ENCODE results near the gene HRH2.

The HRH2 gene

GRCh38 chr5:175737481-175737880 is 79.6 kb downstream of the HRH2 start:
- H3K9ac ChIP-seq (ENCODE audit: low read depth, low read length, poor library complexity), result no peak overlapping the region
- H3K18ac ChIP-seq (ENCODE audit: low read length), result no peak overlapping the region
- H3K9me3 ChIP-seq (replicated peaks in 1 of 2; ENCODE audit: control insufficient read depth in 2 of 2, insufficient read depth in 1 of 2, low read depth in 1 of 2, low read length in 2 of 2), result no peaks in the 10 kb centered on the region
- H3K4me2 ChIP-seq (ENCODE audit: insufficient read depth, low read length, poor library complexity, severe bottlenecking), result no peak overlapping the region
- H4K91ac ChIP-seq (ENCODE audit: low read depth, low read length, poor library complexity), result no peak overlapping the region
- H2BK5ac ChIP-seq (ENCODE audit: low read length), result no peak overlapping the region
- H3K4me1 ChIP-seq (ENCODE audit: control insufficient read depth in 2 of 2, insufficient read depth in 1 of 2, low read depth in 1 of 2, low read length in 2 of 2), result no peaks in the 10 kb centered on the region
- H2BK120ac ChIP-seq (ENCODE audit: low read depth, low read length), result no peak overlapping the region
- no peaks in the 10 kb centered on the region for H3K36me3 ChIP-seq (replicated peaks in 1 of 2; ENCODE audit: control insufficient read depth in 2 of 2, insufficient read depth in 2 of 2, low read length in 2 of 2)
- H3K27ac ChIP-seq (replicated peaks; ENCODE audit: low read length), result no peak overlapping the region
- no peak for DNase-seq (ENCODE audit: low spot score)
- peak overlapping the region; percentile 91 for H3K14ac ChIP-seq (ENCODE audit: low read length)
- H2AFZ ChIP-seq (ENCODE audit: low read length), result no peak overlapping the region
- no peak overlapping the region for H2BK12ac ChIP-seq (ENCODE audit: low read length)
- H3K4me3 ChIP-seq (ENCODE audit: low read length in 2 of 2), result no peak overlapping the region
- no peak overlapping the region for H3K4ac ChIP-seq (ENCODE audit: low read length)
- no peak overlapping the region for H4K8ac ChIP-seq (ENCODE audit: low read depth, low read length)
- H3K79me1 ChIP-seq (ENCODE audit: low read depth, low read length), result no peaks in the 10 kb centered on the region
- peak overlapping the region; percentile 60 for H3K23ac ChIP-seq (ENCODE audit: low read depth, low read length, poor library complexity)
- no peak overlapping the region for H2AK5ac ChIP-seq (ENCODE audit: low read depth, low read length)
- H2BK15ac ChIP-seq (ENCODE audit: low read length), result no peak overlapping the region
- no CpG with 5 or more reads among the region's 7 CpGs for WGBS, 2 donors (ENCODE audit: extremely low coverage in 2 of 2, insufficient read length in 2 of 2, insufficient replicate concordance in 1 of 2)
- no peaks in the 10 kb centered on the region for H3K27me3 ChIP-seq (ENCODE audit: control insufficient read depth in 3 of 3, insufficient read depth in 3 of 3, low read depth in 1 of 3, low read length in 3 of 3)

GRCh38 chr5:175738126-175738525 is 80.3 kb downstream of the HRH2 start:
- no peak overlapping the region for H3K9ac ChIP-seq (ENCODE audit: low read depth, low read length, poor library complexity)
- no CpG with 5 or more reads among the region's 4 CpGs for WGBS, 2 donors (ENCODE audit: extremely low coverage in 2 of 2, insufficient read length in 2 of 2, insufficient replicate concordance in 1 of 2)
- no peaks in the 10 kb centered on the region for H3K9me3 ChIP-seq (replicated peaks in 1 of 2; ENCODE audit: control insufficient read depth in 2 of 2, insufficient read depth in 1 of 2, low read depth in 1 of 2, low read length in 2 of 2)
- H2BK12ac ChIP-seq (ENCODE audit: low read length), result no peak overlapping the region
- no peak overlapping the region for H2BK120ac ChIP-seq (ENCODE audit: low read depth, low read length)
- no peak overlapping the region for H3K4ac ChIP-seq (ENCODE audit: low read length)
- H2AFZ ChIP-seq (ENCODE audit: low read length), result no peak overlapping the region
- no peak overlapping the region for H3K4me2 ChIP-seq (ENCODE audit: insufficient read depth, low read length, poor library complexity, severe bottlenecking)
- H3K4me1 ChIP-seq (ENCODE audit: control insufficient read depth in 2 of 2, insufficient read depth in 1 of 2, low read depth in 1 of 2, low read length in 2 of 2), result no peaks in the 10 kb centered on the region
- no peak overlapping the region for H3K4me3 ChIP-seq (ENCODE audit: low read length in 2 of 2)
- no peaks in the 10 kb centered on the region for H3K36me3 ChIP-seq (replicated peaks in 1 of 2; ENCODE audit: control insufficient read depth in 2 of 2, insufficient read depth in 2 of 2, low read length in 2 of 2)
- H3K23ac ChIP-seq (ENCODE audit: low read depth, low read length, poor library complexity), result no peak overlapping the region
- no peaks in the 10 kb centered on the region for H3K27me3 ChIP-seq (ENCODE audit: control insufficient read depth in 3 of 3, insufficient read depth in 3 of 3, low read depth in 1 of 3, low read length in 3 of 3)
- H4K8ac ChIP-seq (ENCODE audit: low read depth, low read length), result no peak overlapping the region
- no peak overlapping the region for H3K18ac ChIP-seq (ENCODE audit: low read length)
- DNase-seq (ENCODE audit: low spot score), result no peak
- no peak overlapping the region for H2BK5ac ChIP-seq (ENCODE audit: low read length)
- H2AK5ac ChIP-seq (ENCODE audit: low read depth, low read length), result no peak overlapping the region
- H2BK15ac ChIP-seq (ENCODE audit: low read length), result no peak overlapping the region
- H3K79me1 ChIP-seq (ENCODE audit: low read depth, low read length), result no peaks in the 10 kb centered on the region
- H4K91ac ChIP-seq (ENCODE audit: low read depth, low read length, poor library complexity), result no peak overlapping the region
- no peak overlapping the region for H3K14ac ChIP-seq (ENCODE audit: low read length)
- no peak overlapping the region for H3K27ac ChIP-seq (replicated peaks; ENCODE audit: low read length)

GRCh38 chr5:175738602-175739133 is 80.8 kb downstream of the HRH2 start:
- H3K4ac ChIP-seq (ENCODE audit: low read length), result no peak overlapping the region
- no peak for DNase-seq (ENCODE audit: low spot score)
- H3K27me3 ChIP-seq (ENCODE audit: control insufficient read depth in 3 of 3, insufficient read depth in 3 of 3, low read depth in 1 of 3, low read length in 3 of 3), result no peaks in the 10 kb centered on the region
- H3K4me1 ChIP-seq (ENCODE audit: control insufficient read depth in 2 of 2, insufficient read depth in 1 of 2, low read depth in 1 of 2, low read length in 2 of 2), result no peaks in the 10 kb centered on the region
- H3K9me3 ChIP-seq (replicated peaks in 1 of 2; ENCODE audit: control insufficient read depth in 2 of 2, insufficient read depth in 1 of 2, low read depth in 1 of 2, low read length in 2 of 2), result no peaks in the 10 kb centered on the region
- peak overlapping the region; percentile 47 for H3K14ac ChIP-seq (ENCODE audit: low read length)
- no peak overlapping the region for H2AK5ac ChIP-seq (ENCODE audit: low read depth, low read length)
- peak overlapping the region in 1 of 2 donors; percentile 44 for H3K4me3 ChIP-seq (ENCODE audit: low read length in 2 of 2)
- no peak overlapping the region for H3K23ac ChIP-seq (ENCODE audit: low read depth, low read length, poor library complexity)
- no peaks in the 10 kb centered on the region for H3K36me3 ChIP-seq (replicated peaks in 1 of 2; ENCODE audit: control insufficient read depth in 2 of 2, insufficient read depth in 2 of 2, low read length in 2 of 2)
- H2BK120ac ChIP-seq (ENCODE audit: low read depth, low read length), result no peak overlapping the region
- H3K79me1 ChIP-seq (ENCODE audit: low read depth, low read length), result no peaks in the 10 kb centered on the region
- no CpG with 5 or more reads among the region's 14 CpGs for WGBS, 2 donors (ENCODE audit: extremely low coverage in 2 of 2, insufficient read length in 2 of 2, insufficient replicate concordance in 1 of 2)
- peak overlapping the region; percentile 21 for H3K9ac ChIP-seq (ENCODE audit: low read depth, low read length, poor library complexity)
- H3K27ac ChIP-seq (replicated peaks; ENCODE audit: low read length), result no peak overlapping the region
- H2BK5ac ChIP-seq (ENCODE audit: low read length), result no peak overlapping the region
- H2BK12ac ChIP-seq (ENCODE audit: low read length), result no peak overlapping the region
- H2AFZ ChIP-seq (ENCODE audit: low read length), result no peak overlapping the region
- no peak overlapping the region for H4K8ac ChIP-seq (ENCODE audit: low read depth, low read length)
- no peak overlapping the region for H3K4me2 ChIP-seq (ENCODE audit: insufficient read depth, low read length, poor library complexity, severe bottlenecking)
- H3K18ac ChIP-seq (ENCODE audit: low read length), result no peak overlapping the region
- H4K91ac ChIP-seq (ENCODE audit: low read depth, low read length, poor library complexity), result no peak overlapping the region
- H2BK15ac ChIP-seq (ENCODE audit: low read length), result no peak overlapping the region

- Histone ChIP-seq H3K4me2 (ENCODE audit: insufficient read depth, low read length, poor library complexity, severe bottlenecking) (no peak overlapping the region), H2AFZ (ENCODE audit: low read length) (no peak overlapping the region), H3K4ac (ENCODE audit: low read length) (no peak overlapping the region), H3K4me3 (ENCODE audit: low read length in 2 of 2) (no peak overlapping the region), H3K27ac (replicated peaks; ENCODE audit: low read length) (no peak overlapping the region), H3K79me1 (ENCODE audit: low read depth, low read length) (no peaks in the 10 kb centered on the region), H2BK12ac (ENCODE audit: low read length) (no peak overlapping the region), H2AK5ac (ENCODE audit: low read depth, low read length) (no peak overlapping the region), H3K18ac (ENCODE audit: low read length) (no peak overlapping the region), H2BK120ac (ENCODE audit: low read depth, low read length) (no peak overlapping the region), H2BK15ac (ENCODE audit: low read length) (no peak overlapping the region), H3K23ac (ENCODE audit: low read depth, low read length, poor library complexity) (no peak overlapping the region), H3K9me3 (replicated peaks in 1 of 2; ENCODE audit: control insufficient read depth in 2 of 2, insufficient read depth in 1 of 2, low read depth in 1 of 2, low read length in 2 of 2) (no peaks in the 10 kb centered on the region), H4K91ac (ENCODE audit: low read depth, low read length, poor library complexity) (no peak overlapping the region), H3K27me3 (ENCODE audit: control insufficient read depth in 3 of 3, insufficient read depth in 3 of 3, low read depth in 1 of 3, low read length in 3 of 3) (no peaks in the 10 kb centered on the region), H3K14ac (ENCODE audit: low read length) (no peak overlapping the region), H3K4me1 (ENCODE audit: control insufficient read depth in 2 of 2, insufficient read depth in 1 of 2, low read depth in 1 of 2, low read length in 2 of 2) (no peaks in the 10 kb centered on the region), H2BK5ac (ENCODE audit: low read length) (no peak overlapping the region), H3K9ac (ENCODE audit: low read depth, low read length, poor library complexity) (no peak overlapping the region), H4K8ac (ENCODE audit: low read depth, low read length) (no peak overlapping the region), H3K36me3 (replicated peaks in 1 of 2; ENCODE audit: control insufficient read depth in 2 of 2, insufficient read depth in 2 of 2, low read length in 2 of 2) (no peaks in the 10 kb centered on the region)
- no peak for DNase-seq (ENCODE audit: low spot score)
- no CpG with 5 or more reads among the region's 5 CpGs for WGBS, 2 donors (ENCODE audit: extremely low coverage in 2 of 2, insufficient read length in 2 of 2, insufficient replicate concordance in 1 of 2)
Measured at GRCh38 chr5:175740014-175740413, 82.1 kb downstream of the HRH2 start.
